K562 (cell line): Measurements from ENCODE around the gene MICAL2. TPM values are rescaled to one million over a fixed set of nuclear protein-coding genes. Genes with fewer than 3 reads are reported as not detected.

ENCODE experiments used
- ATAC-seq: fragments of 200-7000 bp; cut with Tn5 transposase; 3 replicates; pipeline ENCODE4 v1.9.1; 2020; ENCODE audit warnings: moderate library complexity
- BruUV-seq: library from RNA; stranded (reverse); fragments of 400-500 nt; replicated peaks from 2 replicates; lab custom pipeline; 2021; lab: Mats Ljungman, UMichigan
- CTCF ChIA-PET: fragments of 300-600 bp; formaldehyde crosslinking; extraction: SDS; loops from one replicate; lab custom pipeline; 2021; ENCODE audit warnings: low intra/inter-chr PET ratio; lab: Yijun Ruan, JAX
- POLR2A ChIA-PET: fragments of 300-600, 350-650 bp; sonication (Branson Sonifier 250); formaldehyde crosslinking; extraction: SDS; loops from one replicate; lab custom pipeline; 2021; ENCODE audit warnings: antibody characterized with exemption, inconsistent platforms; lab: Yijun Ruan, JAX
- DNase-seq, 4 experiments: peaks; one replicate each; pipeline versions ENCODE4 v3.0.0 to v3.0.0-alpha.2; 2011 to 2018; ENCODE audit warnings: low spot score in 3 of 4, mixed read lengths in 3 of 4; ENCODE audit errors: extremely low read depth in 1 of 4
- FAIRE-seq: peaks from 2 replicates; lab custom pipeline; 2011; peaks lifted over from hg19 to GRCh38; lab: Jason Lieb, UNC
- H2AFZ ChIP-seq: 2 replicates; pipeline ENCODE4 v1.6.0; 2011; ENCODE audit warnings: low read depth, low read length, control low read depth, inconsistent platforms
- H3K27ac ChIP-seq: fragments of 200-600 bp; 3 replicates; pipeline ENCODE4 v1.8.0; 2011; ENCODE audit warnings: low read depth, mild to moderate bottlenecking, control low read depth, inconsistent platforms, low read length, moderate library complexity, mixed read lengths; ENCODE audit errors: extremely low read depth
- H3K27me3 ChIP-seq, 2 experiments: fragments of 300-600 bp in 1 of 2; 2 replicates in 1 of 2; 3 replicates in 1 of 2; pipeline versions ENCODE4 v1.6.0 to v1.8.0; 2011; ENCODE audit warnings: inconsistent platforms in 2 of 2, low read length in 2 of 2, mild to moderate bottlenecking in 1 of 2, mixed read lengths in 1 of 2, moderate library complexity in 1 of 2; ENCODE audit not compliant: control insufficient read depth in 2 of 2, insufficient read depth in 2 of 2
- H3K36me3 ChIP-seq: fragments of 300-600 bp; 3 replicates; pipeline ENCODE4 v1.8.0; 2011; ENCODE audit warnings: mild to moderate bottlenecking, low read length, inconsistent platforms; ENCODE audit not compliant: control insufficient read depth, insufficient read depth
- H3K4me1 ChIP-seq, 2 experiments: fragments of 200-600 bp in 1 of 2; replicated peaks in 1 of 2; 2 replicates in 1 of 2; 3 replicates in 1 of 2; pipeline versions ENCODE4 v1.5.1 to v1.8.0; 2011; ENCODE audit warnings: inconsistent platforms in 2 of 2, low read length in 2 of 2, mild to moderate bottlenecking in 1 of 2, mixed read lengths in 1 of 2, moderate library complexity in 1 of 2; ENCODE audit not compliant: control insufficient read depth in 2 of 2, insufficient read depth in 2 of 2
- H3K4me2 ChIP-seq: 2 replicates; pipeline ENCODE4 v1.6.1; 2011; ENCODE audit warnings: low read length, control low read depth, inconsistent platforms, mixed read lengths; ENCODE audit not compliant: insufficient read depth
- H3K4me3 ChIP-seq: fragments of 200-600 bp; sonication (generic), shearing (Covaris generic); 2 replicates; pipeline ENCODE4 v1.5.1; 2016; ENCODE audit warnings: control low read depth, inconsistent platforms
- H3K79me2 ChIP-seq: fragments of 200-600 bp; 3 replicates; pipeline ENCODE4 v1.8.0; 2011; ENCODE audit warnings: low read length, inconsistent platforms; ENCODE audit not compliant: control insufficient read depth, insufficient read depth
- H3K9ac ChIP-seq, 2 experiments: 2 replicates each; pipeline versions ENCODE4 v1.6.0 to v1.6.1; 2011; ENCODE audit warnings: low read depth in 2 of 2, low read length in 2 of 2, control low read depth in 1 of 2, inconsistent platforms in 1 of 2, mild to moderate bottlenecking in 1 of 2, mixed read lengths in 1 of 2; ENCODE audit not compliant: insufficient read depth in 1 of 2
- H3K9me1 ChIP-seq: one replicate; pipeline ENCODE4 v1.6.0; 2011; ENCODE audit warnings: inconsistent platforms, mild to moderate bottlenecking, low read length, moderate library complexity; ENCODE audit not compliant: control insufficient read depth, insufficient read depth
- H3K9me3 ChIP-seq: replicated peaks from 2 replicates; pipeline ENCODE4 v1.5.1; 2011; ENCODE audit warnings: low read depth, low read length, inconsistent platforms; ENCODE audit not compliant: control insufficient read depth, insufficient read depth
- H4K20me1 ChIP-seq: replicated peaks from 2 replicates; pipeline ENCODE4 v1.6.1; 2011; ENCODE audit warnings: low read length, inconsistent platforms, mixed read lengths; ENCODE audit not compliant: control insufficient read depth, insufficient read depth
- ARNT ChIP-seq, 2 experiments: fragments of 450-650 bp; IDR thresholded peaks; 2 replicates each; pipeline ENCODE4 v1.6.1; 2016; ENCODE audit warnings: mild to moderate bottlenecking in 1 of 2
- PHF20 ChIP-seq: fragments of 450-650 bp; IDR thresholded peaks from 2 replicates; pipeline ENCODE4 v1.6.1; 2018; ENCODE audit not compliant: partially characterized antibody
- PML ChIP-seq: IDR thresholded peaks from 2 replicates; pipeline ENCODE4 v1.6.1; 2012; ENCODE audit warnings: low read length, inconsistent platforms
- ZNF133 ChIP-seq: fragments of 250-450 bp; sonication (Bioruptor Pico); IDR thresholded peaks from 2 replicates; pipeline ENCODE4 v1.4.0; 2020; ENCODE audit warnings: mild to moderate bottlenecking
- ZNF764 ChIP-seq: fragments of 250-450 bp; sonication (Bioruptor Pico); IDR thresholded peaks from 2 replicates; pipeline ENCODE4 v1.4.0; 2020; ENCODE audit warnings: low read depth, mild to moderate bottlenecking, moderate library complexity
- WGBS: fragments of 100-300 bp; shearing (Covaris generic); methylation state at CpG from one replicate; pipeline ENCODE4 v1.1.6; 2016; ENCODE audit warnings: low coverage, mixed read lengths; ENCODE audit not compliant: insufficient coverage; ENCODE audit errors: missing lambda C conversion rate; 5-methylcytosine and 5-hydroxymethylcytosine counted together
- in situ Hi-C: fragments of 300-500 bp; cut with MboI; formaldehyde crosslinking; loops from 4 replicates; pipeline ENCODE4 v1.15.0; 2018; ENCODE audit warnings: inconsistent platforms, mixed read lengths
- intact Hi-C: fragments of 100-400 bp; cut with micrococcal nuclease; formaldehyde crosslinking; loops from 2 replicates; pipeline ENCODE4 v1.14.2; 2022
- polyA plus RNA-seq, 8 experiments: library from polyadenylated mRNA; depleted of rRNA in 4 of 8; stranded (reverse) in 5 of 8; unstranded in 3 of 8; fragments of >200 nt; fragmentation: Nextera tagmentation in 2 of 8; fragmentation: Illumina TruSeq in 1 of 8; extraction: Ambion mirVana in 2 of 8; extraction: Trizol in 1 of 8; gene quantifications; 2 replicates each; pipeline versions ENCODE4 v1.2.1 to v1.2.3, GENCODE V29; 2011 to 2014; ENCODE audit warnings: inconsistent platforms in 1 of 8, missing spikeins in 1 of 8
- total RNA-seq, 7 experiments: library from RNA; depleted of rRNA in 6 of 7; stranded (reverse); fragments of >200 nt in 6 of 7; fragmentation: Illumina TruSeq in 2 of 7; extraction: Trizol in 2 of 7; gene quantifications; 2 replicates each; pipeline versions ENCODE4 v1.2.1 to v1.2.3, GENCODE V29; 2011 to 2021; ENCODE audit warnings: low replicate concordance in 1 of 7
- TF ChIP-seq, protein P1 (sequence below): sonication (generic); formaldehyde crosslinking; IDR thresholded peaks from 2 replicates; pipeline ENCODE4 v1.8.1; 2023; ENCODE audit warnings: mild to moderate bottlenecking, missing genetic modification reagents, moderate library complexity

Gene MICAL2
- total and polyA plus RNA-seq, 9 of the 15 experiments (the other 6 are each of a cell fraction or from before 2014, with no cell fraction given), result 4.7 to 64.2 (median 33.6) TPM

DNA sequence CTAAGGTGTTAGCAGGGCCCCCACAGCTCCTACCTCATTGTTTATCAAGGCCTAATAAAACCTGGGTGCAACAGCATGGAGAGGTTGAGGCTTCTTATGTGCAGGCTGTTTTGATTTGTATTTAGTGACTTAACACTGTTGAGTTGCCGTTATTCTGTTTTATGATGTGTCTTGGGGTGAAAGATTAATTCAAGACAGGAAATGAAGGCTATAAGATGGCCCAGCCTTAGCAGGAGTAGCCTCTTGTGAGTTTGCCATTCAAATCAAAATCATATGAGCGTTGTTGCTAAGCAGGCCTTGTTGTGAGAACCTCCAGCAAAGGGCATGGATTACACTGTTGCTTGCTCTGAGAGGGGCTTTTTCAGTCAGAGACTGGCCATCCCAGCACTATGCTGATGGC, 31.8 kb downstream of the MICAL2 start:
- ATAC-seq, result no peak
- FAIRE-seq, result no peak
- Histone ChIP-seq H3K4me1 (peaks cover 7 to 45% of the 10 kb centered on the region in 2 experiments), H3K36me3 (peaks cover 27% of the 10 kb centered on the region), H2AFZ (no peak overlapping the region), H3K4me2 (no peak overlapping the region), H3K27ac (no peak overlapping the region), H4K20me1 (no peaks in the 10 kb centered on the region; the same call in 1 of the 2 replicates), H3K27me3 (no peaks in the 10 kb centered on the region), H3K4me3 (no peak overlapping the region), H3K79me2 (no peaks in the 10 kb centered on the region), H3K9me1 (no peaks in the 10 kb centered on the region), H3K9me3 (no peaks in the 10 kb centered on the region), H3K9ac (no peak overlapping the region)
- ChIA-PET CTCF (no interaction called here), POLR2A (interaction anchor here (0.6 to 3.3 kb wide), 7 partner anchors 9 to 50 kb away, joined by 3 to 16 read pairs (median 3); no protein-coding TSS in a partner anchor)
- intact Hi-C loops (no loop called here), in situ Hi-C loops (no loop called here)
- no peak for DNase-seq
- no TSS peak for BruUV-seq
- WGBS, result 88% methylated on average over 2 of the region's 2 CpGs
- TF ChIP-seq ARNT (IDR thresholded peaks at IDR 0.05), result no peak
- no peak for TF ChIP-seq ZNF133 (CRISPR knock-in tag)
- TF ChIP-seq PHF20, result no peak
- TF ChIP-seq PML, result no peak
- TF ChIP-seq, protein P1, sequence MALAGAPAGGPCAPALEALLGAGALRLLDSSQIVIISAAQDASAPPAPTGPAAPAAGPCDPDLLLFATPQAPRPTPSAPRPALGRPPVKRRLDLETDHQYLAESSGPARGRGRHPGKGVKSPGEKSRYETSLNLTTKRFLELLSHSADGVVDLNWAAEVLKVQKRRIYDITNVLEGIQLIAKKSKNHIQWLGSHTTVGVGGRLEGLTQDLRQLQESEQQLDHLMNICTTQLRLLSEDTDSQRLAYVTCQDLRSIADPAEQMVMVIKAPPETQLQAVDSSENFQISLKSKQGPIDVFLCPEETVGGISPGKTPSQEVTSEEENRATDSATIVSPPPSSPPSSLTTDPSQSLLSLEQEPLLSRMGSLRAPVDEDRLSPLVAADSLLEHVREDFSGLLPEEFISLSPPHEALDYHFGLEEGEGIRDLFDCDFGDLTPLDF (CRISPR knock-in tag), result no peak
- TF ChIP-seq ZNF764 (CRISPR knock-in tag), result no peak
